ENCODE data around the gene TGFB1.

- TF ChIP-seq GATA2 (IDR thresholded peaks at IDR 0.05; ENCODE audit: low read depth, low read length) = no peak
- no peak for TF ChIP-seq GATA3 (IDR thresholded peaks at IDR 0.05; ENCODE audit: low read depth, low read length)
These were observed 1.3 kb upstream of the TGFB1 start for GRCh38 chr19:41355035-41355434.

Data from SH-SY5Y (cell line).